HG03108 (cell line): ENCODE data around the gene AOPEP.

Source experiments
- ATAC-seq: cut with Tn5 transposase; IDR thresholded peaks from one replicate; pipeline ENCODE4 v1.9.1; 2021; ENCODE audit warnings: moderate library complexity; ENCODE audit not compliant: unreplicated experiment

Gene AOPEP

DNA sequence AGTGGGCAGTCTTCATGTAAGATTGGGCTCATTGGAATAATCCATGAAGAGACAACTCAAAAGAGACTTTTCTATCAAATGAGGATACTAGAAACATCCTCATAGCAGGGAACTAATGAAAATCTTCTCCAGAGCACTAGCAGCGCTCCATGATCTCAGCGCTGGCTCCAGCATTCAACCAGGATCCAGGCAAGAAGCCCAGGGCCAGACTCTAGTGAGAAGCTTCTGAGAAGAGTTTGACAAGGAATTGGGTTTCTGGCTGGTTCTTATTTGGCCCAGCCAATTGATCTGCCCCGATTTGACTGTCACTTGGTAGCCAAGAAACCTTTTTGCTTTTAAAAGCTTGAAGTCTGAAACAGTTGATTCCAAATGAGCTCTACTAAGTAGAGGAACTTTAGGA lies 60.1 kb downstream of the AOPEP start:
- ATAC-seq = no peak

GRCh38 chr9:94787266-94787665 lies 60.8 kb downstream of the AOPEP start:
- no peak for ATAC-seq

GRCh38 chr9:94788570-94789105 lies 62.1 kb downstream of the AOPEP start:
- no peak for ATAC-seq

GRCh38 chr9:94791435-94791834 lies 64.9 kb downstream of the AOPEP start:
- ATAC-seq = no peak

GRCh38 chr9:94792511-94792910 lies 66.0 kb downstream of the AOPEP start:
- no peak for ATAC-seq

- no peak for ATAC-seq
Measured at GRCh38 chr9:94794476-94795167, 68.1 kb downstream of the AOPEP start.

DNA sequence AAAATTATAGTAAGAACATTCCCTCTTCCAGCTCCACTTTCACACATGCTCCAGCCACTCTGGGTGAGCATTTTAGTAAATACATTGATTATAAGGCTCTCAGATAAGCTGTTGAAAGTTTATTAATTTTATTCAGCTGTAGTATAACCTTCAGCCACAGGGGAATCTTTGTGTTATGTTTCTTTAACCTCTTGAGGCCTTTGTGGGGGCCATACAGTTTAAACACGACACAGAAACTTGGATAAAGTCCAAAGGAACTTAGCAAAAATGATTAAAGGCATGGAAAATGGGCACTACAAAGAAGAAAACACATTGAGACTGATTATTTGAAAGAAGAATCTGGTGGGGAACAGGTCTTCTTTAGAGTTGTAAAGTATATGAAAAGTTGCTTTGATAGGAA lies 70.2 kb downstream of the AOPEP start:
- ATAC-seq = no peak

DNA sequence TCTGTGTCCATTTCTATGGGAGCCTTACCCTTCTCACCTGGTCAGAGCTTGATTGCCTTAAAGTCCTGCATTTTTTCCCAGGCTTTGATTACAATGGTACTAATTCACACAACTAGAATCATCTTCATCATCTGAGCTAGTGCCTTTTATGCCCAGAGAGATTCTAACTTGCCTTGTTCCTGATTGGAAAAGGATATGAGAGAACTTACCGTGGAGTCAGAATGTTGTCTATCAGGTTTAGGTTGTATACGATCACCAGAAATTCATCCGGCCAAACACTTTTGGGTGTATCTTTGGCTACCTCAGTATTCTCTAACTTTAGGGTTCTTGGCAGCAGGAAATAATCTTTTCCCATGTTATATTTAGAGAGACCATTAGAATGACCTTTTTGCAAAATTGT lies 71.7 kb downstream of the AOPEP start:
- ATAC-seq = no peak

DNA sequence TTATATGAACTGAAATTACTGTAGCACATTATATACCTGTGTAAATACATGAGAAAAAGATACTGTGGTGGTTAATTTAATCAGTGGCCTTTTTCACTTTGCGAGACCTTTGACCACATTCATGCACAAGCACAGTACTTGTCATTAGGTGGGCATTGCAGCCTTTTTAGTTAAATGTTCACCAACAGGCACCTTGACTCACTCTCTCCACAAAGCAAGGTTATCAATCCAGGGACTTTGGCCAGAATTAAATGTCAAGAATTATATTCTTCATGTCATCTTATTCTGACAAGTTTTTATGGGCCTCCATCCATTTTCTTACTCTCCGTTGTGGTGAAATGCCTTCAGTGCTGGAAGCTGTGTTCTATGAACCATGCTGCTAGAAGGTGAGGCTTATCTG lies 72.2 kb downstream of the AOPEP start:
- ATAC-seq = no peak

- no peak for ATAC-seq
Measured at GRCh38 chr9:94799578-94800264, 73.2 kb downstream of the AOPEP start.

- no peak for ATAC-seq
Measured at GRCh38 chr9:94800424-94801117, 74.1 kb downstream of the AOPEP start.

- no peak for ATAC-seq
Measured at GRCh38 chr9:94801234-94801633, 74.7 kb downstream of the AOPEP start.

- no peak for ATAC-seq
Measured at GRCh38 chr9:94801681-94802080, 75.2 kb downstream of the AOPEP start.

DNA sequence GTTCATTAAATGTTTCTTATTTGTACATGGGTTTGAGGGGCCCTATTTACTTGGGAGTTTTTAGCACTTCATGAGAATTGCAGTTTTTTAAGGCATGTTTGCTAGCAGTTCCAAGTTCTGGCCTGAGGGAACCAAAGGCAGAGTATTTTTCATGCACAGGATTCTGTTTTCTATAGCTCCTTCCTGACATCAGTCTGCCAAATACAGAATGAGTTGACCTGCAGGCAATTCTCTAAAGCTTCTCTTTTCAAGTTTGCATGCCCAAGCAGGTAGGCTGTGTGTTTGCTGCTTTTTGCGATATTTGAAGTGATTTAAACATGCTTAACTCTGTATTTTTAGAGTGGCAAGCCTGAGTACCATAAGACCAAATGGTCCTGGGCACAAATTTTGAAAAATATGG lies 75.8 kb downstream of the AOPEP start:
- no peak for ATAC-seq

GRCh38 chr9:94802793-94803192 lies 76.3 kb downstream of the AOPEP start:
- ATAC-seq = peak; percentile 37

DNA sequence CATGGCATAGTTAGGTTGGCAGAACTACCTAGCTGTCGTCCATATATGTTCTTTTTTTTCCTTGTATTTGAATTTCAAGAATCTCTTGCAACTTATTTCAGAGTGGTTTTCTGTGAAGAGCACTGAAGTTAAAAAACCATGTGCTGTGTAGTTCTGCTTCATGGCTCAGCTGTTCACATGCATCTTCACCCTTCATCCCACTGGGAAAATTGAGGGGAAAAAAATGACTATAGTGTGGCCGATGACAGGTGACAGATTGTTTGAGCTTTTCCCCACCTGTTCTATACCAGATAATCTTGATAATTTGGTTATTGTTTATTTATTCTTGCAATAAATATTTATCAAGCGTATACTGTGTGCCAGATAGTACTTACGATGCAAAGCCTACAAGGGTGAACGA lies 77.8 kb downstream of the AOPEP start:
- no peak for ATAC-seq

DNA sequence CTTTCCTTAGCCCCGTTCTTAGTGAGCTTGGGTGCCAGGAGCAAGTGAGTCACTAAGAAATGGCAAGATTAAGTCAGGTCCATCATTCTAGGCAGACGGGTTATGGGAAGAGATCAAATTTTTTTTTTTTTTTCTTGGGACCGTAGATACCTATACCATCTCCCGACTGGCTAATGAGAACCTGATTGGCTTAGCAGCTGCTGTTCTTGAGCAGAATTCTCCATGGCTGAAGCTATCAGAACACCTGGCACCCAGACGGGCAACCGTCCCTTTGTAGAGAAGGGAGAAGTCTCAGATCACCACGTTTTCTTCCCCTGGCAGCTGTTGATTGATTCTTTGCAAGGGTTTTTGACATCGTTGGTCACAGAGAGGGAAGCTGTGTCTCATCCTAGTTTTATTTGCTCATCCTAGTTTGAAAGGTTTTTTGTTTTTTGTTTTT lies 78.6 kb downstream of the AOPEP start:
- no peak for ATAC-seq

- no peak for ATAC-seq
Measured at GRCh38 chr9:94805585-94805984, 79.1 kb downstream of the AOPEP start.

DNA sequence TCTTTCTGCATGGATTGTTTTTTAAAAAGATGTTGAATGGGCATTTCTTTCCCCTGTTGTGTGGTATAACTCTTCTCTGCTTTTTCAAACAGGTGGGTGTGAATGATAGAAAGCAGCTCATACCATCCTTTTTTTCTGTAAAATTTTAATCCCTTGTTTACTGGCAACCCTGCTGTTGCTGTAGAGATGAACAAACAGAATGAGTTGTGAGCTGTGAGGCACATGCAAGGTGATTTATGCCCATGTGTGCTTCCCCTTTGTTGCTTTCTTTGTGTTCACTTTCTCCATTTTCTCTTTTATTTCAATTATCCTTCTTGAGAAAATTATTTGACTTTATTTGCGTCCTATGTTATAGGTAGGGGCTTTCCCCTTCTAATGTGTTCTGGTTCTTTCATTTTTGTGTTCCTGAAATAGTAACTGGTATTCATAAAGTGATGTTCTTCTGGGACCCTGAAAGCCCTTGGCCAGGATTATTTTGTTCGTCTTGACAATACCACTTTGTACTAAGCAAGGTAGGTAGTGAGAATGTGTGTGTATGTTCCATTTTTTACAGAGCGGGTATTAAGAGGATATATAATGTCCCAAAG lies 79.9 kb downstream of the AOPEP start:
- no peak for ATAC-seq

DNA sequence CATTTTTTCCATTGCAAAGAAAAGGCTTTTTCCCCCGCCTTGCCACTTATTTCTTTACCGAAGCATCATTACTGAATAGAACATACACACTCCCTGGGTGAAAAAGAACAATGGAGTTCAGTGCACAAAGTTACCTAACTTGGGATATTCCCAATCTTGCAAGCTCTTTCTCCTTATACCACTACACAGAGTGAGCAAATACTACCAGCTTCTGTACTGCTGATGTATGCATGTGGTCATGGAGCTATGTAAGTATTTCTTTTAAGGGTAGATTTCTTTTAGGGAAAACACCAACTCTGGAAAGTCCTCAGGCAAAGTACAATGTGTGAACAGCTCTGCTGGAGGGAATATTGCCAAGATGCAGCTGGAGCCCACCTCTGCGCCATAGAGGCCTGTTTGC lies 81.1 kb downstream of the AOPEP start:
- no peak for ATAC-seq

GRCh38 chr9:94808926-94809700 lies 82.6 kb downstream of the AOPEP start:
- ATAC-seq = no peak
